WTC11 (cell line): ENCODE data around the gene CPT1C.

ENCODE experiments used
- ATF1 ChIP-seq: sonication (generic); formaldehyde crosslinking; IDR thresholded peaks from 2 replicates; pipeline ENCODE4 v1.8.1; 2023; ENCODE audit warnings: mild to moderate bottlenecking, moderate library complexity, missing genetic modification reagents
- CBFB ChIP-seq: sonication (generic); formaldehyde crosslinking; IDR thresholded peaks from 2 replicates; pipeline ENCODE4 v1.8.1; 2022; ENCODE audit warnings: mild to moderate bottlenecking, low read depth, missing genetic modification reagents
- FOXJ3 ChIP-seq: sonication (generic); formaldehyde crosslinking; IDR thresholded peaks from 2 replicates; pipeline ENCODE4 v1.9.0; 2021; ENCODE audit warnings: missing genetic modification reagents, mild to moderate bottlenecking, borderline replicate concordance
- KAT7 ChIP-seq: sonication (generic); formaldehyde crosslinking; IDR thresholded peaks from 2 replicates; pipeline ENCODE4 v1.8.1; 2023; ENCODE audit warnings: missing genetic modification reagents, mild to moderate bottlenecking, borderline replicate concordance
- NFE2L1 ChIP-seq: sonication (generic); formaldehyde crosslinking; IDR thresholded peaks from 2 replicates; pipeline ENCODE4 v1.8.1; 2023; ENCODE audit warnings: missing genetic modification reagents
- ZNF138 ChIP-seq: sonication (generic); formaldehyde crosslinking; conservative IDR thresholded peaks from 2 replicates; pipeline ENCODE4 v1.8.1; 2022; ENCODE audit warnings: mild to moderate bottlenecking, moderate library complexity, missing genetic modification reagents
- ZNF423 ChIP-seq: fragments of 250-450 bp; sonication (Bioruptor Pico); IDR thresholded peaks from 2 replicates; pipeline ENCODE4 v2.1.2; 2022; ENCODE audit warnings: mild to moderate bottlenecking, moderate library complexity
- TF ChIP-seq, protein P1 (sequence below): sonication (generic); formaldehyde crosslinking; IDR thresholded peaks from 2 replicates; pipeline ENCODE4 v1.8.0; 2022; ENCODE audit warnings: mild to moderate bottlenecking, missing genetic modification reagents
- TF ChIP-seq, protein P2 (sequence below): sonication (generic); formaldehyde crosslinking; IDR thresholded peaks from 2 replicates; pipeline ENCODE4 v1.8.0; 2022; ENCODE audit warnings: mild to moderate bottlenecking, missing genetic modification reagents
- TF ChIP-seq, protein P3 (sequence below): fragments of 200-600 bp; IDR thresholded peaks from 2 replicates; pipeline ENCODE4 v1.8.0; 2022; ENCODE audit warnings: antibody characterized with exemption
- TF ChIP-seq, protein P4 (sequence below): fragments of 250-450 bp; sonication (Bioruptor Pico); conservative IDR thresholded peaks from 2 replicates; pipeline ENCODE4 v1.9.0; 2021; ENCODE audit warnings: mild to moderate bottlenecking
- TF ChIP-seq, protein P5 (sequence below): sonication (generic); formaldehyde crosslinking; IDR thresholded peaks from 2 replicates; pipeline ENCODE4 v1.8.0; 2023; ENCODE audit warnings: mild to moderate bottlenecking, missing genetic modification reagents
- TF ChIP-seq, protein P6 (sequence below): fragments of 250-450 bp; sonication (Bioruptor Pico); IDR thresholded peaks from 2 replicates; pipeline ENCODE4 v2.1.2; 2022; ENCODE audit warnings: mild to moderate bottlenecking, moderate library complexity

DNA sequence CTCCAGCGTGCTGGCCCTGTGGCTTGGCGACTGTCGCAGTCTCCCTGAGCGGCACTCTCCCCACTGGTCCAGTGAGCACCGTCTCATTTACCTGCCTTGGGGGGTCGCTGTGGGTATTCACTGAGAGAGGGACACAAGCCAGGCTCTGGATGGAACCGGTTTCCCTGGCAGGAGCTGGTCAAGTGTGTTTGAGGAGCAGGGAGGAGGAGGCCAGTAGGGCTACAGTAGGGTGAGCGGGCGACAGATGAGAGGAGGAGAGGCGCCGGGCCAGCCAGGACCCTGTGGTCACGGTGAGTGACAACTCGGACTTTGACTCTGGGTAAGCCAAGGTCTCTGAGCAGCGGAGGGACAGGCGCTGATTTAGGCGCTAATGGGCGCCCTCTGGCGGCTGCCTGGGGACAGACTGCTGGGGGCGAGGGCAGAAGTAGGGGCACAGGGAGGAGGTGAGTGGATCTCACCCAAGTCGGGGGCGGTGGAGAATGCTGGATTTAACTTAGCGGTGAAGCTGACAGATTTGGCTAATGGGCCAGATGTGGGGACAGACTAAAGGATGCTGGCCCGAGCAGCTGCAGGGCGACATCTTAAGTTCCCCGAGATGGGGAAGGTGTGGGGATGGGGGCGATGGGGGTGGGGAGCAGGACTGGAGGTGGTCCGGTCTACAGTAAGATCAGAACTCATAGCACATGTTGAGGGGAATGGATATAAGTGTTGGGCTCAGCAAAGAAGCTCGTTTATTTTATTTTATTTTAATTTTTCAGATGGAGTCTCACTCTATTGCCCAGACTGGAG lies 18.6 kb upstream of the CPT1C start:
- TF ChIP-seq, protein P1, sequence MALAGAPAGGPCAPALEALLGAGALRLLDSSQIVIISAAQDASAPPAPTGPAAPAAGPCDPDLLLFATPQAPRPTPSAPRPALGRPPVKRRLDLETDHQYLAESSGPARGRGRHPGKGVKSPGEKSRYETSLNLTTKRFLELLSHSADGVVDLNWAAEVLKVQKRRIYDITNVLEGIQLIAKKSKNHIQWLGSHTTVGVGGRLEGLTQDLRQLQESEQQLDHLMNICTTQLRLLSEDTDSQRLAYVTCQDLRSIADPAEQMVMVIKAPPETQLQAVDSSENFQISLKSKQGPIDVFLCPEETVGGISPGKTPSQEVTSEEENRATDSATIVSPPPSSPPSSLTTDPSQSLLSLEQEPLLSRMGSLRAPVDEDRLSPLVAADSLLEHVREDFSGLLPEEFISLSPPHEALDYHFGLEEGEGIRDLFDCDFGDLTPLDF (CRISPR knock-in tag): no peak
- TF ChIP-seq, protein P2, sequence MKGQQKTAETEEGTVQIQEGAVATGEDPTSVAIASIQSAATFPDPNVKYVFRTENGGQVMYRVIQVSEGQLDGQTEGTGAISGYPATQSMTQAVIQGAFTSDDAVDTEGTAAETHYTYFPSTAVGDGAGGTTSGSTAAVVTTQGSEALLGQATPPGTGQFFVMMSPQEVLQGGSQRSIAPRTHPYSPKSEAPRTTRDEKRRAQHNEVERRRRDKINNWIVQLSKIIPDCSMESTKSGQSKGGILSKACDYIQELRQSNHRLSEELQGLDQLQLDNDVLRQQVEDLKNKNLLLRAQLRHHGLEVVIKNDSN (CRISPR knock-in tag): no peak
- TF ChIP-seq, protein P3, sequence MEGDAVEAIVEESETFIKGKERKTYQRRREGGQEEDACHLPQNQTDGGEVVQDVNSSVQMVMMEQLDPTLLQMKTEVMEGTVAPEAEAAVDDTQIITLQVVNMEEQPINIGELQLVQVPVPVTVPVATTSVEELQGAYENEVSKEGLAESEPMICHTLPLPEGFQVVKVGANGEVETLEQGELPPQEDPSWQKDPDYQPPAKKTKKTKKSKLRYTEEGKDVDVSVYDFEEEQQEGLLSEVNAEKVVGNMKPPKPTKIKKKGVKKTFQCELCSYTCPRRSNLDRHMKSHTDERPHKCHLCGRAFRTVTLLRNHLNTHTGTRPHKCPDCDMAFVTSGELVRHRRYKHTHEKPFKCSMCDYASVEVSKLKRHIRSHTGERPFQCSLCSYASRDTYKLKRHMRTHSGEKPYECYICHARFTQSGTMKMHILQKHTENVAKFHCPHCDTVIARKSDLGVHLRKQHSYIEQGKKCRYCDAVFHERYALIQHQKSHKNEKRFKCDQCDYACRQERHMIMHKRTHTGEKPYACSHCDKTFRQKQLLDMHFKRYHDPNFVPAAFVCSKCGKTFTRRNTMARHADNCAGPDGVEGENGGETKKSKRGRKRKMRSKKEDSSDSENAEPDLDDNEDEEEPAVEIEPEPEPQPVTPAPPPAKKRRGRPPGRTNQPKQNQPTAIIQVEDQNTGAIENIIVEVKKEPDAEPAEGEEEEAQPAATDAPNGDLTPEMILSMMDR: peak; percentile 92
- TF ChIP-seq, protein P4, sequence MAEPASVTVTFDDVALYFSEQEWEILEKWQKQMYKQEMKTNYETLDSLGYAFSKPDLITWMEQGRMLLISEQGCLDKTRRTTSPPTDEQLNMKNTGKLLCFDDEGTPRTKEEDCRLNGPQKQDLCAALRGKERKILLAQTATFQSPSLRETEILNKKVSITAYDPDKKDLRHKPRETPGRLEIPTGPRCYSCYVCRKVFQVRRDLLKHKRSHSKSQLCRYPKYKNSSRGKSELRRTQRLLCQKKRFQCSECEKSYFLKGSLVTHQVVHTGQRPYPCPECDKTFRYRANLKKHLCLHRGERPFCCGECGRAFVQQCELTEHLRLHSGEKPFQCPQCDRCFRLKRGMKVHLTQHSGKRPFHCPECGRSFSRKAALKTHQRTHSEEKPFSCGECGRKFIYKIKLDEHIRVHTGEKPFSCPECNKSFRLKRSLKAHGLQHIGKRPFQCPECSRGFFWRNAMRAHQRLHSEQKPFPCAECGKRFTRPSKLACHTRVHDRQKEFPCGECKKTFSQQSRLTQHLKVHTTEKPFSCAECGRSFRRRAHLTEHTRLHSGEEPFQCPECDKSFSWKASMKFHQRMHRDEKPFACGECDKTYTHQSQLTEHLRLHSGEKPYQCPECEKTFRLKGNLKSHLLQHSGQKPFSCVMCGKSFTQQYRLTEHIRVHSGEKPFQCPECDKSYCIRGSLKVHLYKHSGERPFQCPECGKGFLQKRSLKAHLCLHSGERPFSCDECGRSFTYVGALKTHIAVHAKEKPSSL (CRISPR knock-in tag): no peak
- no peak for TF ChIP-seq FOXJ3 (CRISPR knock-in tag)
- TF ChIP-seq ZNF423: no peak
- no peak for TF ChIP-seq NFE2L1 (CRISPR knock-in tag)
- TF ChIP-seq, protein P5, sequence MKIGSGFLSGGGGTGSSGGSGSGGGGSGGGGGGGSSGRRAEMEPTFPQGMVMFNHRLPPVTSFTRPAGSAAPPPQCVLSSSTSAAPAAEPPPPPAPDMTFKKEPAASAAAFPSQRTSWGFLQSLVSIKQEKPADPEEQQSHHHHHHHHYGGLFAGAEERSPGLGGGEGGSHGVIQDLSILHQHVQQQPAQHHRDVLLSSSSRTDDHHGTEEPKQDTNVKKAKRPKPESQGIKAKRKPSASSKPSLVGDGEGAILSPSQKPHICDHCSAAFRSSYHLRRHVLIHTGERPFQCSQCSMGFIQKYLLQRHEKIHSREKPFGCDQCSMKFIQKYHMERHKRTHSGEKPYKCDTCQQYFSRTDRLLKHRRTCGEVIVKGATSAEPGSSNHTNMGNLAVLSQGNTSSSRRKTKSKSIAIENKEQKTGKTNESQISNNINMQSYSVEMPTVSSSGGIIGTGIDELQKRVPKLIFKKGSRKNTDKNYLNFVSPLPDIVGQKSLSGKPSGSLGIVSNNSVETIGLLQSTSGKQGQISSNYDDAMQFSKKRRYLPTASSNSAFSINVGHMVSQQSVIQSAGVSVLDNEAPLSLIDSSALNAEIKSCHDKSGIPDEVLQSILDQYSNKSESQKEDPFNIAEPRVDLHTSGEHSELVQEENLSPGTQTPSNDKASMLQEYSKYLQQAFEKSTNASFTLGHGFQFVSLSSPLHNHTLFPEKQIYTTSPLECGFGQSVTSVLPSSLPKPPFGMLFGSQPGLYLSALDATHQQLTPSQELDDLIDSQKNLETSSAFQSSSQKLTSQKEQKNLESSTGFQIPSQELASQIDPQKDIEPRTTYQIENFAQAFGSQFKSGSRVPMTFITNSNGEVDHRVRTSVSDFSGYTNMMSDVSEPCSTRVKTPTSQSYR (CRISPR knock-in tag): no peak
- TF ChIP-seq, protein P6, sequence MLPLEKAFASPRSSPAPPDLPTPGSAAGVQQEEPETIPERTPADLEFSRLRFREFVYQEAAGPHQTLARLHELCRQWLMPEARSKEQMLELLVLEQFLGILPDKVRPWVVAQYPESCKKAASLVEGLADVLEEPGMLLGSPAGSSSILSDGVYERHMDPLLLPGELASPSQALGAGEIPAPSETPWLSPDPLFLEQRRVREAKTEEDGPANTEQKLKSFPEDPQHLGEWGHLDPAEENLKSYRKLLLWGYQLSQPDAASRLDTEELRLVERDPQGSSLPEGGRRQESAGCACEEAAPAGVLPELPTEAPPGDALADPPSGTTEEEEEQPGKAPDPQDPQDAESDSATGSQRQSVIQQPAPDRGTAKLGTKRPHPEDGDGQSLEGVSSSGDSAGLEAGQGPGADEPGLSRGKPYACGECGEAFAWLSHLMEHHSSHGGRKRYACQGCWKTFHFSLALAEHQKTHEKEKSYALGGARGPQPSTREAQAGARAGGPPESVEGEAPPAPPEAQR: no peak
- TF ChIP-seq ATF1 (CRISPR knock-in tag): no peak
- no peak for TF ChIP-seq ZNF138 (CRISPR knock-in tag)
- no peak for TF ChIP-seq KAT7 (CRISPR knock-in tag)
- no peak for TF ChIP-seq CBFB (CRISPR knock-in tag)
